ENCODE data around the gene SPSB2.

Gene SPSB2

GRCh38 chr12:6831450-6831995 lies 41.6 kb downstream of the SPSB2 start:
- peaks cover 17 to 59% of the 10 kb centered on the region in 2 experiments for H3K36me3 ChIP-seq (ENCODE audit: control insufficient read depth in 2 of 2, insufficient read depth in 1 of 2, low read length in 2 of 2)

More at GRCh38 chr12:6831450-6831995, 41.6 kb downstream of the SPSB2 start:
- TF ChIP-seq ZNF571 (tag by site-specific recombination; IDR thresholded peaks at IDR 0.05) (no peak), ZNF843 (tag by site-specific recombination; IDR thresholded peaks at IDR 0.05) (no peak), ZNF394 (tag by site-specific recombination; IDR thresholded peaks at IDR 0.05; ENCODE audit: borderline replicate concordance) (peak; percentile 27; the same call in 1 of the 2 replicates), ZNF302 (tag by site-specific recombination; IDR thresholded peaks at IDR 0.05; ENCODE audit: low read depth) (no peak), ZNF23 (tag by site-specific recombination; IDR thresholded peaks at IDR 0.05; ENCODE audit: borderline replicate concordance) (no peak), SALL2 (tag by site-specific recombination; IDR thresholded peaks at IDR 0.05; ENCODE audit: borderline replicate concordance) (no peak), ZSCAN18 (tag by site-specific recombination; IDR thresholded peaks at IDR 0.05) (no peak), ZFHX2 (tag by site-specific recombination; conservative IDR thresholded peaks at IDR 0.05) (peak; percentile 63), ZNF211 (tag by site-specific recombination; IDR thresholded peaks at IDR 0.05; ENCODE audit: low read depth) (no peak), ZNF426 (tag by site-specific recombination; IDR thresholded peaks at IDR 0.05) (no peak), ZNF335 (tag by site-specific recombination; conservative IDR thresholded peaks at IDR 0.05) (no peak), ZNF514 (tag by site-specific recombination; IDR thresholded peaks at IDR 0.05) (no peak), GLI4 (tag by site-specific recombination; IDR thresholded peaks at IDR 0.05) (no peak), ZNF501 (tag by site-specific recombination; IDR thresholded peaks at IDR 0.05) (no peak), ZSCAN4 (tag by site-specific recombination; IDR thresholded peaks at IDR 0.05) (no peak), ZNF362 (tag by site-specific recombination; IDR thresholded peaks at IDR 0.05) (no peak), EGR2 (tag by site-specific recombination; IDR thresholded peaks at IDR 0.05; ENCODE audit: low read depth) (peak; percentile 76), KLF8 (tag by site-specific recombination; IDR thresholded peaks at IDR 0.05) (no peak), ZNF707 (tag by site-specific recombination; IDR thresholded peaks at IDR 0.05) (no peak), ZBTB1 (tag by site-specific recombination; IDR thresholded peaks at IDR 0.05) (no peak), CTCF (tag by site-specific recombination; IDR thresholded peaks at IDR 0.05) (no peak), ZNF133 (tag by site-specific recombination; IDR thresholded peaks at IDR 0.05) (no peak), ZBTB21 (tag by site-specific recombination; IDR thresholded peaks at IDR 0.05) (no peak), ZBTB44 (tag by site-specific recombination; IDR thresholded peaks at IDR 0.05) (no peak)
- H3K4me3 ChIP-seq (ENCODE audit: low read depth, low read length) = no peak overlapping the region
- no peak overlapping the region for H3K27ac ChIP-seq (ENCODE audit: extremely low read depth, low read depth, low read length)
- POLR2A ChIA-PET = interaction anchor here (1.2 to 6.0 kb wide), 4 partner anchors 8 to 66 kb away, joined by 3 to 55 read pairs (median 5); partner anchors contain the start of genes CDCA3, PTMS and USP5
- H3K4me1 ChIP-seq (ENCODE audit: control insufficient read depth, insufficient read depth, low read length) = no peaks in the 10 kb centered on the region
- CTCF ChIA-PET = interaction anchor here (1.1 to 7.4 kb wide), 4 partner anchors 15 to 106 kb away, joined by 3 to 75 read pairs (median 3); partner anchors contain the start of gene MLF2
- no peaks in the 10 kb centered on the region for H3K9me3 ChIP-seq (ENCODE audit: control insufficient read depth, insufficient read depth, low read depth, low read length)
